HepG2 (cell line): ENCODE measurements around the gene CPS1. TPM values are rescaled to one million over a fixed set of nuclear protein-coding genes. Genes with fewer than 3 reads are reported as not detected.

ENCODE experiments used
- ATAC-seq: fragments of 200-7000 bp; cut with Tn5 transposase; 3 replicates; pipeline ENCODE4 v1.9.1; 2020; ENCODE audit warnings: mild to moderate bottlenecking, moderate library complexity
- BruUV-seq: library from RNA; stranded (reverse); fragments of 400-500 nt; replicated peaks from 2 replicates; lab custom pipeline; 2021; lab: Mats Ljungman, UMichigan
- CTCF ChIA-PET: fragments of 300-600 bp; formaldehyde crosslinking; extraction: SDS; loops from one replicate; lab custom pipeline; 2021; ENCODE audit warnings: low total read pairs, inconsistent platforms, low intra/inter-chr PET ratio; lab: Yijun Ruan, JAX
- POLR2A ChIA-PET: fragments of 350-600 bp; sonication (Branson Sonifier 250); formaldehyde crosslinking; loops from one replicate; lab custom pipeline; 2020; ENCODE audit warnings: antibody characterized with exemption, inconsistent platforms; lab: Yijun Ruan, JAX
- DNase-seq: peaks from one replicate; pipeline ENCODE4 v3.0.0-alpha.2; 2015; ENCODE audit warnings: low spot score
- FAIRE-seq: peaks from 3 replicates; lab custom pipeline; 2011; peaks lifted over from hg19 to GRCh38; lab: Jason Lieb, UNC
- H2AFZ ChIP-seq: one replicate; pipeline ENCODE4 v1.6.1; 2011; ENCODE audit warnings: low read length, inconsistent platforms
- H3K27ac ChIP-seq: fragments of 300-600 bp; 3 replicates; pipeline ENCODE4 v1.8.0; 2011; ENCODE audit warnings: mixed run types, mild to moderate bottlenecking, mixed read lengths, low read length, inconsistent platforms; ENCODE audit not compliant: insufficient read depth; ENCODE audit errors: extremely low read length
- H3K27me3 ChIP-seq, 2 experiments: fragments of 200-600 bp in 1 of 2; 2 replicates in 1 of 2; 3 replicates in 1 of 2; pipeline versions ENCODE4 v1.6.0 to v1.8.0; 2011; ENCODE audit warnings: low read length in 2 of 2, mild to moderate bottlenecking in 2 of 2, moderate library complexity in 2 of 2, inconsistent platforms in 1 of 2; ENCODE audit not compliant: insufficient read depth in 2 of 2, control insufficient read depth in 1 of 2
- H3K36me3 ChIP-seq, 2 experiments: fragments of 200-600 bp in 1 of 2; replicated peaks in 1 of 2; 2 replicates in 1 of 2; 3 replicates in 1 of 2; pipeline versions ENCODE4 v1.5.1 to v1.8.0; 2011; ENCODE audit warnings: low read length in 2 of 2, inconsistent platforms in 1 of 2; ENCODE audit not compliant: insufficient read depth in 2 of 2, control insufficient read depth in 1 of 2
- H3K4me1 ChIP-seq: 2 replicates; pipeline ENCODE4 v1.5.1; 2012; ENCODE audit warnings: low read length, inconsistent platforms; ENCODE audit not compliant: insufficient read depth
- H3K4me2 ChIP-seq: 2 replicates; pipeline ENCODE4 v1.6.0; 2011; ENCODE audit warnings: low read depth, low read length, inconsistent platforms
- H3K4me3 ChIP-seq, 3 experiments: fragments of 200-600 bp in 1 of 3; sonication (generic), shearing (Covaris generic) in 1 of 3; replicated peaks in 1 of 3; 2 replicates each; pipeline ENCODE4 v1.5.1; 2011 to 2016; ENCODE audit warnings: low read length in 3 of 3, inconsistent platforms in 2 of 3, low read depth in 2 of 3, mild to moderate bottlenecking in 2 of 3, control low read depth in 1 of 3, mixed read lengths in 1 of 3; ENCODE audit not compliant: insufficient read depth in 1 of 3
- H3K79me2 ChIP-seq: one replicate; pipeline ENCODE4 v1.6.1; 2011; ENCODE audit warnings: low read length, inconsistent platforms; ENCODE audit not compliant: insufficient read depth
- H3K9ac ChIP-seq: 2 replicates; pipeline ENCODE4 v1.6.0; 2011; ENCODE audit warnings: mild to moderate bottlenecking, low read depth, low read length, inconsistent platforms; ENCODE audit not compliant: insufficient read depth
- H3K9me3 ChIP-seq: 2 replicates; pipeline ENCODE4 v1.5.1; 2012; ENCODE audit warnings: mild to moderate bottlenecking, low read length
- H4K20me1 ChIP-seq: 2 replicates; pipeline ENCODE4 v1.6.0; 2011; ENCODE audit warnings: inconsistent platforms, mild to moderate bottlenecking, low read length, moderate library complexity; ENCODE audit not compliant: insufficient read depth
- HMG20B ChIP-seq: conservative IDR thresholded peaks from 2 replicates; pipeline ENCODE4 v1.6.1; 2016; ENCODE audit warnings: missing genetic modification reagents, missing compliant biosample characterization
- NFAT5 ChIP-seq: sonication (generic); formaldehyde crosslinking; IDR thresholded peaks from 2 replicates; pipeline ENCODE4 v1.4.0; 2020; ENCODE audit warnings: missing genetic modification reagents
- NFE2L1 ChIP-seq: sonication (generic); formaldehyde crosslinking; IDR thresholded peaks from 2 replicates; pipeline ENCODE4 v1.4.0; 2020; ENCODE audit warnings: missing genetic modification reagents, mild to moderate bottlenecking, borderline replicate concordance
- NR2C2 ChIP-seq: sonication (generic); formaldehyde crosslinking; IDR thresholded peaks from 2 replicates; pipeline ENCODE4 v1.4.0; 2020; ENCODE audit warnings: missing genetic modification reagents, mild to moderate bottlenecking, moderate library complexity, borderline replicate concordance
- PAXIP1 ChIP-seq: sonication (generic); formaldehyde crosslinking; conservative IDR thresholded peaks from 2 replicates; pipeline ENCODE4 v1.4.0; 2020; ENCODE audit warnings: mild to moderate bottlenecking, missing genetic modification reagents, moderate library complexity
- SETDB1 ChIP-seq: sonication (generic); formaldehyde crosslinking; IDR thresholded peaks from 2 replicates; pipeline ENCODE4 v1.5.1; 2020; ENCODE audit warnings: missing genetic modification reagents, mild to moderate bottlenecking, borderline replicate concordance
- ZKSCAN1 ChIP-seq: fragments of 150-350 bp; IDR thresholded peaks from 2 replicates; pipeline ENCODE4 v1.6.1; 2014; ENCODE audit warnings: low read length
- ZNF557 ChIP-seq: sonication (generic); formaldehyde crosslinking; IDR thresholded peaks from 2 replicates; pipeline ENCODE4 v1.4.0; 2020; ENCODE audit warnings: missing genetic modification reagents
- ZNF672 ChIP-seq: sonication (generic); formaldehyde crosslinking; IDR thresholded peaks from 2 replicates; pipeline ENCODE4 v1.8.1; 2022; ENCODE audit warnings: missing genetic modification reagents
- WGBS: methylation state at CpG from one replicate; pipeline ENCODE4 v1.1.6; 2017; ENCODE audit warnings: low lambda C conversion rate; 5-methylcytosine and 5-hydroxymethylcytosine counted together
- in situ Hi-C: cut with HindIII; loops from 2 replicates; pipeline ENCODE4 v1.10.0; 2017; ENCODE audit warnings: low pct_unique_long_range_greater_than_20kb; ENCODE audit not compliant: extremely low pct_ligation_motif_present
- intact Hi-C: fragments of 100-400 bp; cut with micrococcal nuclease; formaldehyde crosslinking; loops from one replicate; pipeline ENCODE4 v1.10.0; 2022; ENCODE audit not compliant: unreplicated experiment
- polyA plus RNA-seq, 8 experiments: library from polyadenylated mRNA; depleted of rRNA in 3 of 8; stranded (reverse) in 7 of 8; unstranded in 1 of 8; fragments of >200 nt; fragmentation: Illumina TruSeq in 4 of 8; extraction: Trizol in 4 of 8; gene quantifications; 2 replicates each; pipeline versions ENCODE4 v1.2.1 to v1.2.3, GENCODE V29; 2011 to 2016; ENCODE audit warnings: low read depth in 4 of 8, missing spikeins in 1 of 8, mixed read lengths in 1 of 8; ENCODE audit not compliant: insufficient read depth in 1 of 8
- total RNA-seq, 5 experiments: library from RNA; depleted of rRNA; stranded (reverse); fragments of >200 nt; fragmentation: Illumina TruSeq; extraction: Trizol; gene quantifications; 2 replicates each; pipeline ENCODE4 v1.2.3, GENCODE V29; 2016; ENCODE audit warnings: low read depth in 1 of 5

CPS1 gene
- total and polyA plus RNA-seq, 2 of the 13 experiments (the other 11 are each of a cell fraction or from before 2014, with no cell fraction given) = 24.4 to 51.7 TPM

- BruUV-seq = no TSS peak
- DNase-seq = no peak
- Histone ChIP-seq H3K27ac (no peak overlapping the region), H4K20me1 (no peaks in the 10 kb centered on the region), H3K4me3 (no peak overlapping the region), H3K4me1 (peaks cover 5% of the 10 kb centered on the region; the same call in 1 of the 2 replicates), H3K4me2 (no peak overlapping the region), H2AFZ (no peak overlapping the region), H3K79me2 (no peaks in the 10 kb centered on the region), H3K9ac (no peak overlapping the region), H3K27me3 (no peaks in the 10 kb centered on the region), H3K9me3 (no peaks in the 10 kb centered on the region), H3K36me3 (no peaks in the 10 kb centered on the region)
- no peak for ATAC-seq
- intact Hi-C loops (no loop called here), in situ Hi-C loops (no loop called here)
- POLR2A ChIA-PET = no interaction called here
- WGBS = 91% methylated on average over 5 of the region's 5 CpGs
- FAIRE-seq = no peak
- TF ChIP-seq NFE2L1 (CRISPR knock-in tag) (no peak), ZKSCAN1 (no peak), HMG20B (CRISPR knock-in tag) (no peak), ZNF557 (no peak), SETDB1 (CRISPR knock-in tag) (no peak)
- CTCF ChIA-PET = no interaction called here
These were observed 74.6 kb downstream of the CPS1 start for GRCh38 chr2:210630873-210631560.

GRCh38 chr2:210633699-210634098 lies 77.3 kb downstream of the CPS1 start:
- ChIA-PET POLR2A (no interaction called here), CTCF (no interaction called here)
- Histone ChIP-seq H2AFZ (no peak overlapping the region), H4K20me1 (no peaks in the 10 kb centered on the region), H3K4me2 (no peak overlapping the region), H3K4me3 (no peak overlapping the region), H3K27ac (no peak overlapping the region), H3K9me3 (no peaks in the 10 kb centered on the region), H3K4me1 (no peaks in the 10 kb centered on the region), H3K79me2 (no peaks in the 10 kb centered on the region), H3K36me3 (no peaks in the 10 kb centered on the region), H3K9ac (no peak overlapping the region), H3K27me3 (no peaks in the 10 kb centered on the region)
- intact Hi-C loops (no loop called here), in situ Hi-C loops (no loop called here)
- no TSS peak for BruUV-seq
- FAIRE-seq = no peak
- no peak for DNase-seq
- no peak for ATAC-seq
- WGBS = 95% methylated on average over 4 of the region's 4 CpGs
- TF ChIP-seq NR2C2 = no peak
- no peak for TF ChIP-seq PAXIP1 (CRISPR knock-in tag)
- no peak for TF ChIP-seq ZNF672 (CRISPR knock-in tag)
- TF ChIP-seq NFAT5 (CRISPR knock-in tag) = no peak
